Ammon's horn (tissue), 1 donor: ENCODE results near the gene ABCG1.

ENCODE experiments used
- DNase-seq: peaks from one replicate; pipeline ENCODE4 v3.0.0-alpha.2; 2016; ENCODE audit warnings: low spot score

ABCG1 gene

GRCh38 chr21:42272109-42272962 is 53.4 kb downstream of the ABCG1 start:
- DNase-seq, result no peak

DNA sequence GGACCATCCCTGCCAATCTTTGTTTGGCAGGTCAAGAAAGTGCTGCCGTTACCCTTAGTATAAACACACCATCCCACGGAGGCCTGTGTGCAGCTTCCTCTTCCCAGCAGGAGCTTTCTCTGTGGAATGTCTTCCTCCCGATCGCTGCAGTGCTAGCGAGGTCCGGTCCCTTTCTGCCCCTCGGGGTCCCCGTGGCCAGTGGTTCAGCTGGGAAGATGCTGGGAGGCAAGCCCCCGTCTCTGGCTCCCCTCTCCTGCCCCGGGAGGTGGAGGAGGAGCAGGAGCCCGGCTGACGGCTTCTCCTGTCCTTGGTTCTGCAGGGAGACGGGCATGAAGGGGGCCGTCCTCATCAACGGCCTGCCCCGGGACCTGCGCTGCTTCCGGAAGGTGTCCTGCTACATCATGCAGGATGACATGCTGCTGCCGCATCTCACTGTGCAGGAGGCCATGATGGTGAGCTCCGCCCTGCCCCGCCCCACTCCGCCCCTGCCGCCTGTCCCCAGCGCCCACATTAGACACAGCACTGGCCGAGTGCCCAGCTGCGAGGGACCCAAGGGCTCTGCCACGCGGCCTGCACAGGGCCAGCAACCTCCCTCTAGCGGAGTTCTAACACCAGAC is 54.2 kb downstream of the ABCG1 start:
- no peak for DNase-seq

DNA sequence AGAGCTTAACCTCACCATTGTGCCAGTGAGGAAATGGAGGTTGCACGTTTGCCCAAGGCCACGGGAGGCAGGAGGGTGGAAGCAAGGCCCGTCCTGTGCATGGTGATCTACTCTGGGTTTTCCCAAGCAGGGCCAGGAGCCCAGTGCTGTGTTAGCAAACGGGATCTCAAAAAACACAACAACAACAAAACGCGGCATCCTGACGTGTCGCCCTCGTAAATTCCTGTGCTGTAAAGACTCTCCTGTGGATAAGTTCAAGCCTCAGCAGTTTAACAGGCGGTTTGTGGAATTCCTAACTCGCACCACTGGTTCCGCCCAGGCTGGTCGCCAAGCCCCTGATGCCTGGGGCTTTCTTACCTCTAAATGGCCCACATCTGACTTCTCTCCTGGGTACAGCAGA is 57.1 kb downstream of the ABCG1 start:
- no peak for DNase-seq

- no peak for DNase-seq
These were observed 57.7 kb downstream of the ABCG1 start for GRCh38 chr21:42276526-42277154.

DNA sequence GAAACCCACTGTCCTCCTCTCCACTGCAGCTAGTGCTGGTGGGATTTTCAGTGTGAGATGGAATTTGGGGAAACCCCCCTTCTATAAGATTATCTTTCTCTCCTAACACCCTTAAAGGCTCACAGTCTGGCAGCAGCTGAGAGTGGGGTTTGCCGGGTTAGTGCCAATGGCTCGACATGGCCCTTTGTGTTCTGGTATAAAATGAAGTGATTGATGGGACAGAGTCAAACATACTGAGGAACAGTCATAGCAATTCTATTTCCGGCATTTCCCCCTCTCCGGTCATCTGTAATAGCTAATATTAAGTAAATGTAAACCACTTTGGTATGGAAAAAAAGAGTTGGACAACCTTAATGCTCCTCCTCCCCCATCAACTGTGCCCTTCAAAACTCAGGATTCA is 58.7 kb downstream of the ABCG1 start:
- no peak for DNase-seq

- no peak for DNase-seq
These were observed 59.7 kb downstream of the ABCG1 start for GRCh38 chr21:42278451-42279149.

- no peak for DNase-seq
These were observed 60.5 kb downstream of the ABCG1 start for GRCh38 chr21:42279341-42279871.

GRCh38 chr21:42279888-42280287 is 60.9 kb downstream of the ABCG1 start:
- no peak for DNase-seq

- DNase-seq, result no peak
These were observed 61.6 kb downstream of the ABCG1 start for GRCh38 chr21:42280356-42281180.

- no peak for DNase-seq
These were observed 62.3 kb downstream of the ABCG1 start for GRCh38 chr21:42281181-42281680.

- DNase-seq, result no peak
These were observed 63.1 kb downstream of the ABCG1 start for GRCh38 chr21:42282021-42282420.

DNA sequence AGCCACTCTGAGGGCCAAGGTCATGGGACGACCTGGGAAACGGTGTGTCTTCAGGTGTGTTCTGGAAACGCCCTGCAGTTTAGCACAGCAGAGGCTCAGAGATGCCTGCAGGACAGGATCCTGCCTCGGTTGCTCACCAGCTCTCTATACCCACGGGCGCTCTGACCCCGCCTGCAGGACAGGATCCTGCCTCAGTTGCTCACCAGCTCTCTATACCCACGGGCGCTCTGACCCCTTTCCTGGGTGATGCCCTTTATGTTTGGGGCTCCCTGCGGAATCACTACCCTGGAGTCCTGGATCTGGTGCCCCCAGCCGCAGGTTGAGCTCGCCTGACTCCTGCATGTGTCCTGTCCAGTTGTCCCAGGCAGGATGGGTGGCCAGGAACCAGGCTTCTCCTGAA is 63.8 kb downstream of the ABCG1 start:
- no peak for DNase-seq

DNA sequence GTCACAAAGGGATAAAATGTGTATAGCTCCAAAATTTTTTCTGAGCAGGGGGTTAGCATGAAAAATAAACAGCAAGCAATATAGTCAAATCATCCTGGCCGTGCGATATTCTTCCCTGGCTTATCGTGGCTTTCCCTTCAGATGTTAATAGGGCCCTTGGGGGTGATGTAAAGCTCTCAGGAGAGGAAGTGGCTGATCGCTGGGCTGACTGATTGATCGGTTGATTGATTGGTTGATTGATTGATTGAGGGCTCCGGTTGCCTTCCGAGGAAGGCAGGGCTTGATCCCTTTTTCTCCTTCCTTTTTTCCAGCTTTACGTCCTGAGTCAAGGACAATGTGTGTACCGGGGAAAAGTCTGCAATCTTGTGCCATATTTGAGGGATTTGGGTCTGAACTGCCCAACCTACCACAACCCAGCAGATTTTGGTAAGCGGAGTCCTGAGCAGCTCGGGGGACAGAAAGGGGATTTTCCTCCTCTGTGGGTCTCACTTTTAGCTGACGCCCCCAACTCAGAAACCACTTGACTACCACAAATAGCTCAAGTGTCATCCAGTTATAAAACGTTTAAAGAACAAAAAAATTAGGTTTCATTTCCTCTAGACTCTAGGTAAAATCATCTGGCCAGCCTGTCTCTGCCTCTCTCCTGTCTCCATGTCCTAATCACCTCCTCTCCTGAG is 66.8 kb downstream of the ABCG1 start:
- no peak for DNase-seq

GRCh38 chr21:42286416-42286815 is 67.5 kb downstream of the ABCG1 start:
- no peak for DNase-seq

DNA sequence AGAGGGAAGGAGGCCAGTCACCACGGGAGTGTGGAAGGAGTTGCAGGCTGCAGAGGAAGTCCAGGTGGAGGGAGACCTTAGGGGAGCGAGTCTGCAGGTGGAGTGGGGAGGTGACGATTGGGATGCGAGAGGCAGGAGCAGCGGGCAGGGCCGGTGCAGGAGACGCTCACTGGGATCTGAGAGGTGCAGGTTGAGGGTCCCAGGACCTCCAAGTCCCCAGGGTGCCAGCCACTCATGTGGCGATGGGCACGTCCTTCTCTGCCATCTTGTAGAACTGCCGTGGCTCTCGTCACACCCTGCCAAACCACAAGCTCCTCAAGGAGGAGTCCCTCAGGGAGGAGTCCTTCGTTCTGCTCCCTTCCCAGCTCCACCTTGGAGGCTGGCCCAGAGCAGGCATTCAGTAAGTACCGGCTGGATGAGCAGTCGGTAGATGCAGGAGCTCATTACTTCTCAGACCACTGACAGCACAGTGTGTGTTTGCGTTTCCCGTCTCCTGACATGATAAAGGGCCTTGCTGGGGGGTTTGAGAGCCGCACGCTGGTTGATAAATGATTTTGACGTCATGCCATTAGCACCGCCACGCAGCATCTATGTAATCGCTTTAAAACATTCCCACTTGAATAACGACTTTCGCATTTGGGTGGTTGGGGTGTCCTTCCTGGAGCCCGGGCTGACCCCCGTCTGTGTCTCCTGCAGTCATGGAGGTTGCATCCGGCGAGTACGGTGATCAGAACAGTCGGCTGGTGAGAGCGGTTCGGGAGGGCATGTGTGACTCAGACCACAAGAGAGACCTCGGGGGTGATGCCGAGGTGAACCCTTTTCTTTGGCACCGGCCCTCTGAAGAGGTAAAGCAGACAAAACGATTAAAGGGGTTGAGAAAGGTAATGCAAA is 68.5 kb downstream of the ABCG1 start:
- no peak for DNase-seq

GRCh38 chr21:42288962-42289361 is 70.0 kb downstream of the ABCG1 start:
- DNase-seq, result no peak

GRCh38 chr21:42289926-42290325 is 71.0 kb downstream of the ABCG1 start:
- peak; percentile 76 for DNase-seq

DNA sequence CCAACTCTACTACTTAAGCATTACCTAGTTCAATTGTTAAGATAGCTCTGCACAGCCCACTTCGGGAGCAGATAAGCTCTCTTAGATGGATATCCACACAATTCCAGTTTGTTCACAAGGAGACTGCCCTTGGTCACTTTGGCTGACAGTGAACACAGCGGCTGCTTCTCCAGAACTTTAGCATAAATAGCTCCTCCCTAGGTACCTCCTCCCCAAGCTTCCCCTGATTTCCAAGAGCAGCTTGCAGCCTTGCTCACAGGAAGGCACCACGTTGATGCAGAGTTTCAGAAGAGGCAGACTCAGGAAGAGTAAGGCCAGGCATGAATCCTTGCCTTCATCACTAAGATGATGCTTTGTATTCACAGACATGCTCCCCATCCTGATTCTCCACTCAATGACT is 71.6 kb downstream of the ABCG1 start:
- DNase-seq, result no peak

GRCh38 chr21:42291003-42291750 is 72.2 kb downstream of the ABCG1 start:
- no peak for DNase-seq
